AG04450 (cell line): ENCODE measurements around the gene MBOAT2. TPM values are rescaled to one million over a fixed set of nuclear protein-coding genes. Genes with fewer than 3 reads are reported as not detected.

Experiments used
- CTCF ChIA-PET: fragments of 300-600, 350-600 bp; formaldehyde crosslinking; extraction: SDS; loops from one replicate; lab custom pipeline; 2022; ENCODE audit warnings: antibody characterized with exemption, inconsistent platforms; lab: Charles Lee
- POLR2A ChIA-PET: fragments of 350-600 bp; formaldehyde crosslinking; extraction: SDS; loops from one replicate; lab custom pipeline; 2021; ENCODE audit warnings: antibody characterized with exemption, inconsistent platforms; lab: Yijun Ruan, JAX
- DNase-seq: peaks from one replicate; pipeline ENCODE4 v3.0.0-alpha.2; 2011; ENCODE audit warnings: low read depth, low spot score
- H3K27ac ChIP-seq: one replicate; pipeline ENCODE4 v1.5.1; 2012; ENCODE audit warnings: low read depth, low read length, control low read depth
- H3K27me3 ChIP-seq: one replicate; pipeline ENCODE4 v1.6.0; 2012; ENCODE audit warnings: low read length; ENCODE audit not compliant: control insufficient read depth, insufficient read depth
- H3K4me3 ChIP-seq: 2 replicates; pipeline ENCODE4 v1.5.1; 2011; ENCODE audit warnings: mild to moderate bottlenecking, low read depth, low read length, control low read depth
- H3K9me3 ChIP-seq: 2 replicates; pipeline ENCODE4 v1.5.1; 2012; ENCODE audit warnings: low read length; ENCODE audit not compliant: control insufficient read depth, insufficient read depth
- polyA plus RNA-seq: library from polyadenylated mRNA; depleted of rRNA; stranded (reverse); fragments of >200 nt; gene quantifications from 2 replicates; pipeline ENCODE4 v1.2.3, GENCODE V29; 2011
- TF ChIP-seq, protein P1 (sequence below): IDR thresholded peaks from 2 replicates; pipeline ENCODE4 v1.5.1; 2011; ENCODE audit warnings: low read depth, low read length, control low read depth, inconsistent platforms

Gene MBOAT2
- polyA plus RNA-seq, 1 experiment = 75.2 TPM

DNA sequence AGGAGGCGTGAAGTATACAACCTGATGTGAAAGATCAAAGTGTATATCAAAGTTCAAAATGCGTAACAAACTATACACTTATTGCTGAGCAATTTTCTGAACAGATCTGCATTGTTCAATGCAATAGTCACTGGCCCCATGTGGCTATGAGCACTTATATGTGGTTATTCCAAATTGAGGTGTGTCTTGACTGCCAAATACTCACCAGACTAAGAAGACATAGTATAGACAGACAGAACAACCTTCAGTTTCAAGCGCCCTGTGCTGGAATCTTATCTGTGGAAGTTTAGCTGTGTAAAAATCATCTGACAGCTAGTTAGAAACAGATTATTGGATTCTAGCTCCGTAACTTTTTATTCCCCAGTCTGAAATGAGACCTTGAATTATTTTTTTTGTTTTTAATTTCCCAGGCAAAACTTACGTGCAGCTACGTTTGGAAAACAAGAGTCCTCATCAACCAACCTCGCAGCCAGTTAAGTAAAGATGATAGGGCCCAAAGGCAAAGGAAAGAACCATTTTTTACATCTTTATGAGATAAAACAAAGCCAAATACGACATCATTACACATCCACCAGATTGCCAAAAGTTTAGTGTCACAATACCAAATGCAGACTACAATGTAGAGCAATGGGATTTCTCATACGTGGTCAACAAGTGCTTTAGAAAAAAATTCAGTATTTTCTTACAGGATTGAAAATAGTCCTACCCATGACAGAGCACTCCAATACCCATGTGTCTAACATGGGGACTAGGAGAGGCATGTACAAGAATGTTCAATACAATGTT lies 37.2 kb downstream of the MBOAT2 start:
- DNase-seq = no peak
- H3K9me3 ChIP-seq = no peaks in the 10 kb centered on the region
- ChIA-PET POLR2A (no interaction called here), CTCF (no interaction called here)
- H3K27ac ChIP-seq = no peak overlapping the region
- H3K27me3 ChIP-seq = no peaks in the 10 kb centered on the region
- no peak overlapping the region for H3K4me3 ChIP-seq
- TF ChIP-seq, protein P1, sequence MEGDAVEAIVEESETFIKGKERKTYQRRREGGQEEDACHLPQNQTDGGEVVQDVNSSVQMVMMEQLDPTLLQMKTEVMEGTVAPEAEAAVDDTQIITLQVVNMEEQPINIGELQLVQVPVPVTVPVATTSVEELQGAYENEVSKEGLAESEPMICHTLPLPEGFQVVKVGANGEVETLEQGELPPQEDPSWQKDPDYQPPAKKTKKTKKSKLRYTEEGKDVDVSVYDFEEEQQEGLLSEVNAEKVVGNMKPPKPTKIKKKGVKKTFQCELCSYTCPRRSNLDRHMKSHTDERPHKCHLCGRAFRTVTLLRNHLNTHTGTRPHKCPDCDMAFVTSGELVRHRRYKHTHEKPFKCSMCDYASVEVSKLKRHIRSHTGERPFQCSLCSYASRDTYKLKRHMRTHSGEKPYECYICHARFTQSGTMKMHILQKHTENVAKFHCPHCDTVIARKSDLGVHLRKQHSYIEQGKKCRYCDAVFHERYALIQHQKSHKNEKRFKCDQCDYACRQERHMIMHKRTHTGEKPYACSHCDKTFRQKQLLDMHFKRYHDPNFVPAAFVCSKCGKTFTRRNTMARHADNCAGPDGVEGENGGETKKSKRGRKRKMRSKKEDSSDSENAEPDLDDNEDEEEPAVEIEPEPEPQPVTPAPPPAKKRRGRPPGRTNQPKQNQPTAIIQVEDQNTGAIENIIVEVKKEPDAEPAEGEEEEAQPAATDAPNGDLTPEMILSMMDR = no peak

DNA sequence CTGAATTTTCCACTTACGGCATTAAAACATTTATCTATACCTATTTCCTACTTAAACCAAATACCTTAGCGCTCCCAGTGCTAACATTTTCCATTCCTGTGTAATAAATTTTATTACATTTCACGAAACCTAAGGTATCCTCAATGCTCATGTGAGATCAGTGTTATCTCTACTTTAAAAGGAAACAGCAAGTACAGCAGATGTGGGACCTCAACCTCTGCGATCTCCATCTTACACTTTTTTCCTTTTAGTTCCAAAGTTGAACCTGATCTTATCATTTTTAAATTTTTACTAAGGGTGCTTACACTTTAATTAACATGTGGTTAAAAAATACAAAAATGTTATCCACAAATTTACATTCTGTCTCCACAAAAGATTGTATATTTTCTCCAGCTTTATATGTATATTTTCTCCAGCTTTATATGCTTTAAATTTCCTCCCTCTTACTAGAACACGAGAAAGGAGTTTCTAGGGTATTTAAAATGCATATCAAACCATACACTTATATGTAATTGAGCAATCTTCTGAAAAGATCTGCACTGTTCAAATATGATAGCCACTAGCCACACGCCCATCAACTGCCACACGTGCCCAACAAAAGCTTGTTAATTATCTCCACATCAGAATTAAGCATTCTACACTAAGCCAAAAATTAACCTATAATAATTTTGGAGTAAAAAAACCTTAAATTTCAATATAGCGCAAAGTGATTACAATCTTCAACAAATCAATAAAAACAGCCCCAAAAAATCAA lies 38.1 kb downstream of the MBOAT2 start:
- CTCF ChIA-PET = no interaction called here
- Histone ChIP-seq H3K4me3 (no peak overlapping the region), H3K27me3 (no peaks in the 10 kb centered on the region), H3K27ac (no peak overlapping the region), H3K9me3 (no peaks in the 10 kb centered on the region)
- TF ChIP-seq, protein P1 = no peak
- POLR2A ChIA-PET = no interaction called here
- DNase-seq = no peak

- Histone ChIP-seq H3K27ac (no peak overlapping the region), H3K9me3 (no peaks in the 10 kb centered on the region), H3K4me3 (no peak overlapping the region), H3K27me3 (no peaks in the 10 kb centered on the region)
- POLR2A ChIA-PET = no interaction called here
- TF ChIP-seq, protein P1 = no peak
- DNase-seq = no peak
- CTCF ChIA-PET = no interaction called here
These were observed 40.6 kb downstream of the MBOAT2 start for GRCh38 chr2:8962890-8963289.

DNA sequence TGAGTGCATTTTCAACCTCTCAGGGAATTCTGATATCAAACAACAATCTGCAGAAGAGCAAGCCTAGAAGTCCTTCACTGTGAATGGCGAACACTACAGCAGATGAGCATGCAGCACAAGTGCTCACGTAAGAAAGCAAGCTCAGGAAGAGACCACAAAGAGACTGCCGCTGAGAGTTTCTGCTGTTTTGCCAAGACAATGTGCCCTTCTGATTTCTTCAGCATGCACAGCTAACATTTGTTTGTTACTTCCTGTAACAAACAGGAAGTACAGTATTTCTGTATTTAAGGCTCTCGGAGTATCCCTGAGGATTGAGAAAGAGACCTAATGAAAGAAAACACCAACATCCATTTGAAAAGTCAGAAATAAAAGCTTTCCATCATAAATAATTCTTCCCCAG lies 45.9 kb downstream of the MBOAT2 start:
- H3K27ac ChIP-seq = no peak overlapping the region
- no peak for DNase-seq
- ChIA-PET POLR2A (no interaction called here), CTCF (interaction anchor here (0.6 to 1.7 kb wide), 2 partner anchors 84 to 179 kb away, joined by 3 to 4 read pairs; no protein-coding TSS in a partner anchor)
- no peaks in the 10 kb centered on the region for H3K27me3 ChIP-seq
- TF ChIP-seq, protein P1 = no peak
- H3K9me3 ChIP-seq = peaks cover 9% of the 10 kb centered on the region
- H3K4me3 ChIP-seq = no peak overlapping the region

- H3K9me3 ChIP-seq = peaks cover 9% of the 10 kb centered on the region
- ChIA-PET CTCF (interaction anchor here (0.6 kb wide), 1 partner anchor 180 kb away, joined by 3 read pairs; no protein-coding TSS in a partner anchor), POLR2A (no interaction called here)
- TF ChIP-seq, protein P1 = no peak
- H3K4me3 ChIP-seq = no peak overlapping the region
- no peak overlapping the region for H3K27ac ChIP-seq
- no peaks in the 10 kb centered on the region for H3K27me3 ChIP-seq
- no peak for DNase-seq
These were observed 46.7 kb downstream of the MBOAT2 start for GRCh38 chr2:8956774-8957173.
